ENCODE results near the gene LAMA2.

The LAMA2 gene

GRCh38 chr6:129565366-129565765 is 682.4 kb downstream of the LAMA2 start:
- TF ChIP-seq CTCF (IDR thresholded peaks at IDR 0.05; ENCODE audit: borderline replicate concordance, control extremely low read depth, extremely low read depth, insufficient read depth, missing control alignments) = no peak
- in situ Hi-C loops (cut with MboI; ENCODE audit: low sequenced_read_pairs, unreplicated experiment) = no loop called here
- no peak for DNase-seq (ENCODE audit: low spot score)

GRCh38 chr6:129565811-129566210 is 682.9 kb downstream of the LAMA2 start:
- no peak for DNase-seq (ENCODE audit: low spot score)
- no peak for TF ChIP-seq CTCF (IDR thresholded peaks at IDR 0.05; ENCODE audit: borderline replicate concordance, control extremely low read depth, extremely low read depth, insufficient read depth, missing control alignments)
- in situ Hi-C loops (cut with MboI; ENCODE audit: low sequenced_read_pairs, unreplicated experiment) = no loop called here

All from GM13976 (cell line).